Nephron progenitor cell (in vitro differentiated cells): ENCODE measurements around the gene CARD10.

Source experiments
- DNase-seq: peaks from one replicate; pipeline ENCODE4 v3.0.0; 2021
- H3K27ac Mint-ChIP-seq: 2 replicates; pipeline ENCODE4 v1.8.0; 2021; ENCODE audit warnings: mild to moderate bottlenecking, moderate library complexity, mixed read lengths
- H3K27me3 Mint-ChIP-seq: 2 replicates; pipeline ENCODE4 v1.8.0; 2021; ENCODE audit warnings: mild to moderate bottlenecking, low read depth, mixed read lengths; ENCODE audit not compliant: poor library complexity
- H3K36me3 Mint-ChIP-seq: 2 replicates; pipeline ENCODE4 v1.8.0; 2021; ENCODE audit warnings: low read depth, mixed read lengths
- H3K4me1 Mint-ChIP-seq: 2 replicates; pipeline ENCODE4 v1.8.0; 2021; ENCODE audit warnings: mixed read lengths
- H3K4me3 Mint-ChIP-seq: 2 replicates; pipeline ENCODE4 v1.8.0; 2021; ENCODE audit warnings: mild to moderate bottlenecking, moderate library complexity, mixed read lengths
- H3K9me3 Mint-ChIP-seq: 2 replicates; pipeline ENCODE4 v1.8.0; 2021; ENCODE audit warnings: mild to moderate bottlenecking, moderate library complexity, mixed read lengths
- TF ChIP-seq, protein P1 (sequence below): fragments of 200-600 bp; sonication (generic); IDR thresholded peaks from 2 replicates; pipeline ENCODE4 v1.5.0; 2021; ENCODE audit warnings: antibody characterized with exemption

The CARD10 gene

DNA sequence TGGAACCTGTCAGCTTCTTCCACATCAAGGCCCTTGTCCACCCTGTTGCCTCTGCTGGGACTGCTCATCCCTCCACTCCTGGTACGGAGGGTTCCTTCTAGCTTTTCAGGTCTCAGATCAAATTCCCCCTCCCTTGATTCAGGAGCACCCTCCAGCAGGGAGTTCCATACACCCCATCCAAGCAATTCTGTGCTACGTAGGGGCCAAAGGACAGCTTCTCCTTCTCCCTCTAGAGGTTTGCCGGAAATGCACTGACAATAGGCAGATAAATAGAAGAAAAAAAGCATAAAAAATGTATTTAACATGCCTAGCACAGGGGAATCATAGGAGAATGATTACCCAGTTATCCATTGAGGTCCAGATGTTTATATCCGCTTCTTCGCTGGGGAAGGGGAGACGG, 3.3 kb upstream of the CARD10 start:
- Mint-ChIP-seq H3K4me1 (peaks cover 8% of the 10 kb centered on the region), H3K27me3 (peaks cover 50% of the 10 kb centered on the region), H3K36me3 (no peaks in the 10 kb centered on the region), H3K27ac (no peak overlapping the region), H3K9me3 (no peaks in the 10 kb centered on the region), H3K4me3 (no peak overlapping the region)
- DNase-seq, result no peak
- TF ChIP-seq, protein P1, sequence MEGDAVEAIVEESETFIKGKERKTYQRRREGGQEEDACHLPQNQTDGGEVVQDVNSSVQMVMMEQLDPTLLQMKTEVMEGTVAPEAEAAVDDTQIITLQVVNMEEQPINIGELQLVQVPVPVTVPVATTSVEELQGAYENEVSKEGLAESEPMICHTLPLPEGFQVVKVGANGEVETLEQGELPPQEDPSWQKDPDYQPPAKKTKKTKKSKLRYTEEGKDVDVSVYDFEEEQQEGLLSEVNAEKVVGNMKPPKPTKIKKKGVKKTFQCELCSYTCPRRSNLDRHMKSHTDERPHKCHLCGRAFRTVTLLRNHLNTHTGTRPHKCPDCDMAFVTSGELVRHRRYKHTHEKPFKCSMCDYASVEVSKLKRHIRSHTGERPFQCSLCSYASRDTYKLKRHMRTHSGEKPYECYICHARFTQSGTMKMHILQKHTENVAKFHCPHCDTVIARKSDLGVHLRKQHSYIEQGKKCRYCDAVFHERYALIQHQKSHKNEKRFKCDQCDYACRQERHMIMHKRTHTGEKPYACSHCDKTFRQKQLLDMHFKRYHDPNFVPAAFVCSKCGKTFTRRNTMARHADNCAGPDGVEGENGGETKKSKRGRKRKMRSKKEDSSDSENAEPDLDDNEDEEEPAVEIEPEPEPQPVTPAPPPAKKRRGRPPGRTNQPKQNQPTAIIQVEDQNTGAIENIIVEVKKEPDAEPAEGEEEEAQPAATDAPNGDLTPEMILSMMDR, result no peak

DNA sequence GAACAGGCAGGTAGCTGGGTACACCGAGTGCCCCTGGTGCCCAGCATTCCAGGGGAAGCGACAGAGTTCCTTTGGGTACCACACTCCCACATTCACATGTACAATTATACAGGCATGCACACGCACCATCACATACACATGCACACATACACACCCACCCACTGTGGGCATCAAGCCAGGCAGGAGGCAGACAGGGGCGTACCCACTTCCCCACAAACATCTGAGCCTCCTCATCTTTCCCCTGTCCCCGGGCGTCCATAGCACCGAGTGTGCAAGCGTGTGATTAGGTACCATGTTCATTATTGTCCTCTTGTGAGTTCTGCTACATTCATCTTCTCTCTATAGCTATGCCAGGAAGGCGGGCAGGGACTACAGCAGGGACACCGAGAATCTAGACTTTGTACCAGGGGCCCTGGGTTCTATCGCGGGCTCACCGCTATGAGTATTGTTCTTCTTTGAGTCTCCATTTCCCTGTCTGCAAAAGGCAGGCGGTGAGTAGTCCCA, 2.1 kb upstream of the CARD10 start:
- peaks cover 50% of the 10 kb centered on the region for H3K27me3 Mint-ChIP-seq
- no peak overlapping the region for H3K27ac Mint-ChIP-seq
- H3K36me3 Mint-ChIP-seq, result peaks cover 2% of the 10 kb centered on the region
- peaks cover 8% of the 10 kb centered on the region for H3K4me1 Mint-ChIP-seq
- peaks cover 2% of the 10 kb centered on the region for H3K9me3 Mint-ChIP-seq
- TF ChIP-seq, protein P1, result no peak
- peak overlapping the region; percentile 47 for H3K4me3 Mint-ChIP-seq
- no peak for DNase-seq

DNA sequence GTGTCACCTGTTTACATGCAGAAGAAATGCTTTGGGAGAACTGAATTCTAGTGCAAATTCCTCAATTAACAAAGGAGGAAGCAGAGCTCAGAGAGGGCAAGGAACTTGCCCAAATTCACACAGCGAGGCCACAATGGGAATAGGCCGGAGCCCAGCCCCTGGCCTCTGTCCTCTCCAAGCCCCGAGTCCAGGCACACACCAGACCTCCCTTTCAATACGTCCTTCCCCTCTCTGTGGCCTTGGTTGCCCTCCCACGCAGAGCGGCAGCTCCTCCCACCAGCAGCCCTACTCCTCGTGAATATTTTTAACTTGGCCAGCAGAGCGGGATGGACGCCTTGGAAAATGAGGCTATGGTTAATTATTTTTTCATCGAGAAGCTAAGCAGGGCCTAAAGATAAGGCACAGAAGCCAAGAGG, 1.6 kb upstream of the CARD10 start:
- H3K27ac Mint-ChIP-seq, result no peak overlapping the region
- TF ChIP-seq, protein P1, result no peak
- DNase-seq, result no peak
- peaks cover 8% of the 10 kb centered on the region for H3K4me1 Mint-ChIP-seq
- peaks cover 50% of the 10 kb centered on the region for H3K27me3 Mint-ChIP-seq
- H3K36me3 Mint-ChIP-seq, result peaks cover 7% of the 10 kb centered on the region
- H3K4me3 Mint-ChIP-seq, result peak overlapping the region; percentile 59
- H3K9me3 Mint-ChIP-seq, result peaks cover 3% of the 10 kb centered on the region

DNA sequence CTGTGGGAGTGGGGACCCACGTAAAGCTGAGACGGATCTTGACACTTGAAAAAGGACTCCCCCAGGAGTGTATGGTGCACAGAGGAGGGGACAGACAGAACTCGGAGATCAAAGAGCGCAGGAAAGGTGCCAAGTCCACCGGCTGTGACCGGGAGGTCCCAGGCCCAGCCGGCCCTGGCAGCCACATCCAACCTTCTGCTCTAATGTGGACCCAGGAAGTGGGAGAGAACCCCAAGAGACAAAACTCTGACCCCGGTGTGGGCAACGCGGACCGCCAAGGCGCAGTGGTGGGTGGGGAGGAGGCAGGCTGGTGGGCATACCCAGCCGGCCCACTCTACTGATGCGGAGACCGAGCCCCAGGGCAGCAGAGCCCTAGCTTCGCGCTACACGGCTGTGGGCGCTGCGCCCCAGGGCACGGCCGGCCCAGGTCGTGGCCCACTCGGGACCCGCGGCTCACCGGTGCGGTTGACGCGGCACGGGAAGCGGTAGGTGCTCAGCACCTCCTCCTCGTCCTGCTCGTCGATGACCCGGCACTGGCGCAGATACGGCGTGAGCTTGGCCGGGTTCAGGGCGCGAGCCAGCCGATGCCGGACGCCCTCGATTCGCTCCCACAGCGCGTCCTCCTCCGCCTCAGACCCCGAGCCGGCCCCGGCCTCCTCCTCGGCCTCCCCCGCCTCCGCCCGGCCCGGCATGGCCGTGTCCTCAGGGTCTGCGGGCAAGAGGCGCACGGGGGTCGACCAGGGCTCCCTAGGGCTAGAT, 527 bp downstream of the CARD10 start:
- DNase-seq, result peak; percentile 65
- peaks cover 11% of the 10 kb centered on the region for H3K36me3 Mint-ChIP-seq
- peaks cover 3% of the 10 kb centered on the region for H3K9me3 Mint-ChIP-seq
- peaks cover 49% of the 10 kb centered on the region for H3K27me3 Mint-ChIP-seq
- peaks cover 19% of the 10 kb centered on the region for H3K4me1 Mint-ChIP-seq
- no peak overlapping the region for H3K27ac Mint-ChIP-seq
- H3K4me3 Mint-ChIP-seq, result peak overlapping the region; percentile 85
- TF ChIP-seq, protein P1, result no peak

GRCh38 chr22:37517826-37518450, 1.3 kb downstream of the CARD10 start:
- Mint-ChIP-seq H3K4me3 (peak overlapping the region; percentile 85), H3K36me3 (peaks cover 11% of the 10 kb centered on the region), H3K4me1 (peaks cover 26% of the 10 kb centered on the region), H3K9me3 (peaks cover 3% of the 10 kb centered on the region), H3K27ac (no peak overlapping the region), H3K27me3 (peaks cover 41% of the 10 kb centered on the region)
- DNase-seq, result no peak
- TF ChIP-seq, protein P1, result no peak
